ENCODE results near the gene NDUFS3.
"Not testable (repeated sequence)": the region's sequence is repeated elsewhere in the genome, so short reads cannot be mapped to it uniquely, and the experiment has no call there.

The NDUFS3 gene

GRCh38 chr11:47546274-47546673 is 32.6 kb upstream of the NDUFS3 start:
- H3K27me3 ChIP-seq (ENCODE audit: insufficient read depth, low read length); H3K4me1 ChIP-seq (ENCODE audit: insufficient read depth, low read length); H3K4me3 ChIP-seq (ENCODE audit: low read length); H3K9me3 ChIP-seq (ENCODE audit: low read length); H2AFZ ChIP-seq (ENCODE audit: low read depth, low read length): not testable (repeated sequence)
- peaks cover 19% of the 10 kb centered on the region for H3K36me3 ChIP-seq (ENCODE audit: insufficient read depth, low read length)

GRCh38 chr11:47550288-47551047 is 28.4 kb upstream of the NDUFS3 start:
- H2AFZ ChIP-seq (ENCODE audit: low read depth, low read length) = no peak overlapping the region
- H3K36me3 ChIP-seq (ENCODE audit: insufficient read depth, low read length) = peaks cover 21% of the 10 kb centered on the region
- peak overlapping the region; percentile 85 for H3K4me3 ChIP-seq (ENCODE audit: low read length)
- no peaks in the 10 kb centered on the region for H3K27me3 ChIP-seq (ENCODE audit: insufficient read depth, low read length)
- H3K9me3 ChIP-seq (ENCODE audit: low read length) = no peaks in the 10 kb centered on the region
- peaks cover 18% of the 10 kb centered on the region for H3K4me1 ChIP-seq (ENCODE audit: insufficient read depth, low read length)

GRCh38 chr11:47551086-47551485 is 27.8 kb upstream of the NDUFS3 start:
- Histone ChIP-seq H3K4me3 (ENCODE audit: low read length) (peak overlapping the region; percentile 85), H3K9me3 (ENCODE audit: low read length) (no peaks in the 10 kb centered on the region), H2AFZ (ENCODE audit: low read depth, low read length) (no peak overlapping the region), H3K27me3 (ENCODE audit: insufficient read depth, low read length) (no peaks in the 10 kb centered on the region), H3K36me3 (ENCODE audit: insufficient read depth, low read length) (peaks cover 21% of the 10 kb centered on the region), H3K4me1 (ENCODE audit: insufficient read depth, low read length) (peaks cover 18% of the 10 kb centered on the region)

- Histone ChIP-seq H2AFZ (ENCODE audit: low read depth, low read length) (peak overlapping the region; percentile 6), H3K36me3 (ENCODE audit: insufficient read depth, low read length) (peaks cover 20% of the 10 kb centered on the region), H3K9me3 (ENCODE audit: low read length) (no peaks in the 10 kb centered on the region), H3K4me3 (ENCODE audit: low read length) (peak overlapping the region; percentile 85), H3K27me3 (ENCODE audit: insufficient read depth, low read length) (no peaks in the 10 kb centered on the region), H3K4me1 (ENCODE audit: insufficient read depth, low read length) (peaks cover 18% of the 10 kb centered on the region)
Measured at GRCh38 chr11:47552056-47552565, 26.8 kb upstream of the NDUFS3 start.

GRCh38 chr11:47552566-47553405 is 26.1 kb upstream of the NDUFS3 start, which contains the start of gene CELF1:
Gene CELF1, minus strand, starts transcription at chr11:47553132. Its CDS starts 53,609 bp downstream, at chr11:47499523.
- H3K9me3 ChIP-seq (ENCODE audit: low read length) = no peaks in the 10 kb centered on the region
- H3K36me3 ChIP-seq (ENCODE audit: insufficient read depth, low read length) = peaks cover 15% of the 10 kb centered on the region
- H2AFZ ChIP-seq (ENCODE audit: low read depth, low read length) = peak within 1 kb of the TSS; percentile 94
- no peaks in the 10 kb centered on the region for H3K27me3 ChIP-seq (ENCODE audit: insufficient read depth, low read length)
- peak within 1 kb of the TSS; percentile 85 for H3K4me3 ChIP-seq (ENCODE audit: low read length)
- H3K4me1 ChIP-seq (ENCODE audit: insufficient read depth, low read length) = peaks cover 18% of the 10 kb centered on the region

- peaks cover 11% of the 10 kb centered on the region for H3K36me3 ChIP-seq (ENCODE audit: insufficient read depth, low read length)
- peaks cover 18% of the 10 kb centered on the region for H3K4me1 ChIP-seq (ENCODE audit: insufficient read depth, low read length)
- no peaks in the 10 kb centered on the region for H3K9me3 ChIP-seq (ENCODE audit: low read length)
- no peaks in the 10 kb centered on the region for H3K27me3 ChIP-seq (ENCODE audit: insufficient read depth, low read length)
- peak overlapping the region; percentile 85 for H3K4me3 ChIP-seq (ENCODE audit: low read length)
- H2AFZ ChIP-seq (ENCODE audit: low read depth, low read length) = peak overlapping the region; percentile 94
Measured at GRCh38 chr11:47553406-47553743, 25.5 kb upstream of the NDUFS3 start.

- not testable (repeated sequence) for H3K9me3 ChIP-seq (ENCODE audit: low read length); H3K4me3 ChIP-seq (ENCODE audit: low read length); H3K4me1 ChIP-seq (ENCODE audit: insufficient read depth, low read length); H3K36me3 ChIP-seq (ENCODE audit: insufficient read depth, low read length); H3K27me3 ChIP-seq (ENCODE audit: insufficient read depth, low read length); H2AFZ ChIP-seq (ENCODE audit: low read depth, low read length)
Measured at GRCh38 chr11:47557004-47557403, 21.9 kb upstream of the NDUFS3 start.

- H3K9me3 ChIP-seq (ENCODE audit: low read length) = no peaks in the 10 kb centered on the region
- no peaks in the 10 kb centered on the region for H3K27me3 ChIP-seq (ENCODE audit: insufficient read depth, low read length)
- H3K4me3 ChIP-seq (ENCODE audit: low read length) = no peak overlapping the region
- no peak overlapping the region for H2AFZ ChIP-seq (ENCODE audit: low read depth, low read length)
- H3K36me3 ChIP-seq (ENCODE audit: insufficient read depth, low read length) = no peaks in the 10 kb centered on the region
- no peaks in the 10 kb centered on the region for H3K4me1 ChIP-seq (ENCODE audit: insufficient read depth, low read length)
Measured at GRCh38 chr11:47558695-47559094, 20.2 kb upstream of the NDUFS3 start.

- H3K4me1 ChIP-seq (ENCODE audit: insufficient read depth, low read length) = no peaks in the 10 kb centered on the region
- no peaks in the 10 kb centered on the region for H3K36me3 ChIP-seq (ENCODE audit: insufficient read depth, low read length)
- no peak overlapping the region for H2AFZ ChIP-seq (ENCODE audit: low read depth, low read length)
- no peak overlapping the region for H3K4me3 ChIP-seq (ENCODE audit: low read length)
- H3K27me3 ChIP-seq (ENCODE audit: insufficient read depth, low read length) = no peaks in the 10 kb centered on the region
- H3K9me3 ChIP-seq (ENCODE audit: low read length) = no peaks in the 10 kb centered on the region
Measured at GRCh38 chr11:47560426-47560825, 18.4 kb upstream of the NDUFS3 start.

- not testable (repeated sequence) for H3K9me3 ChIP-seq (ENCODE audit: low read length); H2AFZ ChIP-seq (ENCODE audit: low read depth, low read length); H3K36me3 ChIP-seq (ENCODE audit: insufficient read depth, low read length)
Measured at GRCh38 chr11:47562393-47562792, 16.5 kb upstream of the NDUFS3 start.

GRCh38 chr11:47564366-47564765 is 14.5 kb upstream of the NDUFS3 start:
- H3K4me3 ChIP-seq (ENCODE audit: low read length) = not testable (repeated sequence)

More at GRCh38 chr11:47562393-47562792, 16.5 kb upstream of the NDUFS3 start:
- H3K4me3 ChIP-seq (ENCODE audit: low read length); H3K4me1 ChIP-seq (ENCODE audit: insufficient read depth, low read length); H3K27me3 ChIP-seq (ENCODE audit: insufficient read depth, low read length): not testable (repeated sequence)

GRCh38 chr11:47564933-47565339 is 13.9 kb upstream of the NDUFS3 start:
- Histone ChIP-seq H3K9me3 (ENCODE audit: low read length) (no peaks in the 10 kb centered on the region), H3K4me3 (ENCODE audit: low read length) (peak overlapping the region; percentile 42), H3K27me3 (ENCODE audit: insufficient read depth, low read length) (no peaks in the 10 kb centered on the region), H3K4me1 (ENCODE audit: insufficient read depth, low read length) (no peaks in the 10 kb centered on the region), H3K36me3 (ENCODE audit: insufficient read depth, low read length) (no peaks in the 10 kb centered on the region), H2AFZ (ENCODE audit: low read depth, low read length) (peak overlapping the region; percentile 49)

More at GRCh38 chr11:47564366-47564765, 14.5 kb upstream of the NDUFS3 start:
- H3K9me3 ChIP-seq (ENCODE audit: low read length); H3K36me3 ChIP-seq (ENCODE audit: insufficient read depth, low read length); H2AFZ ChIP-seq (ENCODE audit: low read depth, low read length); H3K4me1 ChIP-seq (ENCODE audit: insufficient read depth, low read length); H3K27me3 ChIP-seq (ENCODE audit: insufficient read depth, low read length): not testable (repeated sequence)

Data from neuron (in vitro differentiated cells).